VCaP (cell line): ENCODE results near the gene LDAH.

Experiments
- H3K27ac ChIP-seq: fragments of 450-650 bp; 2 replicates; pipeline ENCODE4 v1.5.1; 2017
- CTCF ChIP-seq: fragments of 450-650 bp; conservative IDR thresholded peaks from 2 replicates; pipeline ENCODE4 v1.5.1; 2017; ENCODE audit warnings: mild to moderate bottlenecking, moderate library complexity

Gene LDAH

GRCh38 chr2:20691076-20691734 is 131.7 kb downstream of the LDAH start:
- H3K27ac ChIP-seq = no peak overlapping the region
- TF ChIP-seq CTCF = no peak

DNA sequence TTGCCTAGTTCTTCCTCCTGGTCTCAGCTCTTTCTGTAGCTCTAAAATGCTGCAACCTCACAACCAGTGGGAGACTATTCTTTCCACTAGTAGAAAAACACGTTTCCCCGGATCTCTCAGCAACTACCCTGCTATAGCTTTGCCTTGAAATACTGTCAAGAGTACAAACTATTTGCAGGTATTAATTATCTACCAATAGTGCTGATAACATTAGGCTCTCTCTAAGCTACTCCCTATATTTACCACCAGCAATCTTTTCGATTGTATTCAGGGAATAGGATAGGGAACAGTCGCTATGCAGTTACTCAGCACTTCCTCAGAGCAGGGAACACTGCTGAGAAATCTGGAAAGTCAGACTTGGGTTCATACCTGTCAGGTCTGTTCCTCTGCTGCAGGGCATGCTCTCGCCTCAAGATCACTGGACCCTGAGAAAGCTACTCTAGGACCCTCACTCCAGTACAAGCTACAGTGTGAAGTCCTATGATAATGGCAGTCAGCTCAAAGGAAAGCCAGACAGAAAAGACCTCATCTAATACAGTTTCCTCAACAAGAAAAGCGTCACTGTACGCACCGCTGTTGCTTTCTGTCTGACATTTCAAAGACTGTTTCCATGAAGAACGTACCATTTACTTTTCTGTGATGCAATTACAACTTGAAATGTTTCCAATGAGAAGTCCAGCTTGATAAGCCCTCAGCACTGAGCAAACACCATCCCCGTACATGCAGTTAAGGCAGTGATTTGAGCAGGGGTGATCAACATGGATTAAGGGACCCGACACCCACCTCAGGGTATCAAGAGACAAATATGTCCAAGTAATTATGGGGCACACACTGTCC is 133.3 kb downstream of the LDAH start:
- TF ChIP-seq CTCF = no peak
- H3K27ac ChIP-seq = 0 out of 2 replicates have a peak overlapping the region, but pooled peaks have one; percentile 13

DNA sequence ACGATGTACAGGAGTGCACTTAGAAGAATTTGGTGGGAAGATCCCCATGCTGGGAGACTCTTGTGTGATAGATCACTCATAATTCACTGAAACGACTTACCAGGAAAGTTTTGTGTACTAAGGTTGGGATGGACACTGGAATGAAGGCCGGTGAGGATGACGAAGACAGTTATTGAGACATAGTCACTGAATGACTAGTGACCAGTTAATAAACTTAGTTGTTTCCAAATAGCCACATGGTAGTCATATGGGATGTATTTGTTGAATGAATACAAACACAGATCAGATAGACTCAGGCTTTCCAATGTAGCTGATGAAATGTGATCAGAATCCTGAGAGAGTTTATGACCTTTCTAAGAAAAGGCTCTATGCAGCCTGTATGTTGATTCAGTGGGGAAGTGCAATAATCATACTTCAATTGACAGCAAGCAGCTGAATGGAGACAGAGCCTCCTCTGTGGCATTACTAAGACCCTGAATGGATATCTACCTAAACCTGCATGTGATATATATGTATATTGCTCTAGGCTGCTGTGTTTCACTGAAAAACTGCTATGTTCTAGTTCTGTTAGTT is 135.6 kb downstream of the LDAH start:
- TF ChIP-seq CTCF = no peak

GRCh38 chr2:20684581-20685063 is 138.3 kb downstream of the LDAH start:
- TF ChIP-seq CTCF = no peak
- no peak overlapping the region for H3K27ac ChIP-seq

More for the DNA sequence above, 135.6 kb downstream of the LDAH start:
- no peak overlapping the region for H3K27ac ChIP-seq

DNA sequence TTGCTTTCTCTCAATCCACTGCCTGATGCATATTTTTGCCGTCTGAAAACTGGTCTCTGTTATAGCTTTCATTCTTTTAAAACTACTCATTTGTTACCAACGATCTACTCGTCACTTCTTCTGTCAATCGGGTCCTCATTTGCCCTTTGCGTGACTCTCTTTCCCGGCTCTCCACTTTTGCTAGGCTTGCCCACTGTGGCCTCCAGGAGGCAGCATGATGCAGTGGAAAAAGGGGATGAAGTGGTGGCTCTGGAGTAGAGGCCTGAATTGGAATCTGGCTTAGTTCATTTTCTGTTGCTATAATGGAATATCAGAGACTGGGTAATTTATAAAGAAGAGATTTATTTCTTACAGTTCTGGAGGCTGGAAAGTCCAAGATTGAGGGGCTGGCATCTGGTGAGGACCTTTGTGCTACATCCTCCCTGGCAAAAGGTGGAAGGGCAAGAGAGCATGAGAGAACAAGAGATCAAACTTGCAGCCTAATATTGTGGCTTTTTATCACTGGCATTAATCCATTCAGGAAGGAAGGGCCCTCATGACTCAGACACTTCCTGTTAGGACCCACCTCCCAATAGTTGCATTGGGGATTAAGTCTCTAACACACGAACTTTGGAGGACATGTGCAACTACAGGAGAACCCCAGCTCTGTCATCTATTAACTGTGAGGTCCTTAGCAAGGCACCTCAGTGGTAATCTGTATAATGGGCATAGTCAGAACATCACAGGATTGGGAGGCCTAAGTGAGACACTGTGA is 140.6 kb downstream of the LDAH start:
- TF ChIP-seq CTCF = peak; percentile 40; the same call in 1 of the 2 replicates
- H3K27ac ChIP-seq = no peak overlapping the region

DNA sequence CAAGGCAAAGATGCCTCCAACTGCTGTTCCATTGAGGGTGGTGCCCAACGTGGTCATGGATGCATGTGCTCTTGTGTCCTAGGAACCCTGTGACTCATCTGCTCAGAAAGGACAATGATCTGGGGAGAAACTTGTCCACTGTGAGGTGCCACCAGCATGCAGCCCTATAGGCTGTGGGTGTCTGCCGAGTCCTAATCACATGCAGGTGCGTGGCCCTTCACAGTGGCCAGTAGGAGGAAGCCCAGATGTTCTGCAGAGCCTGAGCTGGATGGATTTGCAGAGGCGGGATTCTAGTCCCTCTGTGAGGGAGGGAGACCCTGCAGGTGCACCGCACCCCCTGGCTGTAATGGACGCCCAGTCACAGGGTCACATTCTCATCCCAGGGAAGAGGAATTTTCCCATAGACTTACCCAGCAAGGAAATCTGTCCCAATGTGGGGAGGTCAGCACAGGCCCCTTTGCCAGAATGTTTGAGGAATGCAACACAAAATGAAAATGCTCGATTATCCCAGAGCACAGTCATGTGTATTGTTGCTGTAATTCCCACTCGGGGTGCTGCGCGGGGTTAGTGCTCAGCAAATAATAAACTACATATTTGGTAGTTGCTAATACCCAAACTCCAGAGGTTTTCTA is 142.0 kb downstream of the LDAH start:
- TF ChIP-seq CTCF = no peak
- no peak overlapping the region for H3K27ac ChIP-seq
